HepG2 (cell line): ENCODE results near the gene SPC24. TPM values are rescaled to one million over a fixed set of nuclear protein-coding genes. Genes with fewer than 3 reads are reported as not detected.

Source experiments
- ATRX ChIP-seq: sonication (generic); formaldehyde crosslinking; IDR thresholded peaks from 2 replicates; pipeline ENCODE4 v1.4.0; 2020; ENCODE audit warnings: missing genetic modification reagents, borderline replicate concordance
- ELF3 ChIP-seq: IDR thresholded peaks from 2 replicates; pipeline ENCODE4 v1.6.1; 2016; ENCODE audit warnings: missing genetic modification reagents, missing compliant biosample characterization
- ETV5 ChIP-seq: IDR thresholded peaks from 2 replicates; pipeline ENCODE4 v1.6.1; 2018; ENCODE audit warnings: missing biosample characterization, missing genetic modification reagents, inconsistent platforms, borderline replicate concordance
- JUN ChIP-seq: sonication (generic); formaldehyde crosslinking; IDR thresholded peaks from 2 replicates; pipeline ENCODE4 v1.4.0; 2020; ENCODE audit warnings: mild to moderate bottlenecking, missing genetic modification reagents
- KDM5A ChIP-seq: fragments of 200-600 bp; sonication (generic); IDR thresholded peaks from 2 replicates; pipeline ENCODE4 v1.7.0; 2018; ENCODE audit warnings: antibody characterized with exemption, mild to moderate bottlenecking, low read length, borderline replicate concordance
- PITX1 ChIP-seq: sonication (generic); formaldehyde crosslinking; IDR thresholded peaks from 2 replicates; pipeline ENCODE4 v1.5.1; 2020; ENCODE audit warnings: mild to moderate bottlenecking, missing genetic modification reagents
- SOX6 ChIP-seq, 2 experiments: fragments of 450-650 bp in 1 of 2; sonication (generic) in 1 of 2; formaldehyde crosslinking in 1 of 2; IDR thresholded peaks; 2 replicates each; pipeline versions ENCODE4 v1.4.0 to v1.6.1; 2017 to 2020; ENCODE audit warnings: antibody characterized with exemption in 1 of 2, mild to moderate bottlenecking in 1 of 2, missing genetic modification reagents in 1 of 2
- SRF ChIP-seq: IDR thresholded peaks from 2 replicates; pipeline ENCODE4 v1.6.1; 2011; ENCODE audit warnings: mild to moderate bottlenecking, low read depth, low read length, moderate library complexity
- TOE1 ChIP-seq: sonication (generic); formaldehyde crosslinking; IDR thresholded peaks from 2 replicates; pipeline ENCODE4 v1.4.0; 2020; ENCODE audit warnings: mild to moderate bottlenecking, missing genetic modification reagents
- ZNF101 ChIP-seq: sonication (generic); formaldehyde crosslinking; IDR thresholded peaks from 2 replicates; pipeline ENCODE4 v1.4.0; 2020; ENCODE audit warnings: mild to moderate bottlenecking, low read depth, missing genetic modification reagents, borderline replicate concordance
- ZNF234 ChIP-seq: sonication (generic); formaldehyde crosslinking; conservative IDR thresholded peaks from 2 replicates; pipeline ENCODE4 v1.5.1; 2020; ENCODE audit warnings: mild to moderate bottlenecking, missing genetic modification reagents
- ZNF615 ChIP-seq: sonication (generic); formaldehyde crosslinking; IDR thresholded peaks from 2 replicates; pipeline ENCODE4 v1.5.0; 2020; ENCODE audit warnings: mild to moderate bottlenecking, missing genetic modification reagents, borderline replicate concordance
- ZNF766 ChIP-seq: sonication (generic); formaldehyde crosslinking; IDR thresholded peaks from 2 replicates; pipeline ENCODE4 v1.5.0; 2020; ENCODE audit warnings: missing genetic modification reagents, borderline replicate concordance
- ZNF850 ChIP-seq: sonication (generic); formaldehyde crosslinking; conservative IDR thresholded peaks from 2 replicates; pipeline ENCODE4 v1.9.0; 2021; ENCODE audit warnings: mild to moderate bottlenecking, missing genetic modification reagents
- ZNF891 ChIP-seq: sonication (generic); formaldehyde crosslinking; IDR thresholded peaks from 2 replicates; pipeline ENCODE4 v1.5.0; 2020; ENCODE audit warnings: mild to moderate bottlenecking, missing genetic modification reagents
- ZSCAN31 ChIP-seq: sonication (generic); formaldehyde crosslinking; IDR thresholded peaks from 2 replicates; pipeline ENCODE4 v1.5.0; 2020; ENCODE audit warnings: low read depth, mild to moderate bottlenecking, missing genetic modification reagents
- polyA plus RNA-seq, 8 experiments: library from polyadenylated mRNA; depleted of rRNA in 3 of 8; stranded (reverse) in 7 of 8; unstranded in 1 of 8; fragments of >200 nt; fragmentation: Illumina TruSeq in 4 of 8; extraction: Trizol in 4 of 8; gene quantifications; 2 replicates each; pipeline versions ENCODE4 v1.2.1 to v1.2.3, GENCODE V29; 2011 to 2016; ENCODE audit warnings: low read depth in 4 of 8, missing spikeins in 1 of 8, mixed read lengths in 1 of 8; ENCODE audit not compliant: insufficient read depth in 1 of 8
- total RNA-seq, 5 experiments: library from RNA; depleted of rRNA; stranded (reverse); fragments of >200 nt; fragmentation: Illumina TruSeq; extraction: Trizol; gene quantifications; 2 replicates each; pipeline ENCODE4 v1.2.3, GENCODE V29; 2016; ENCODE audit warnings: low read depth in 1 of 5
- TF ChIP-seq, protein P1 (sequence below): sonication (generic); formaldehyde crosslinking; IDR thresholded peaks from 2 replicates; pipeline ENCODE4 v1.4.0; 2020; ENCODE audit warnings: missing genetic modification reagents
- TF ChIP-seq, protein P2 (sequence below): IDR thresholded peaks from 2 replicates; pipeline ENCODE4 v1.6.1; 2016; ENCODE audit warnings: missing genetic modification reagents, missing compliant biosample characterization
- TF ChIP-seq, protein P3 (sequence below): sonication (generic); formaldehyde crosslinking; IDR thresholded peaks from 2 replicates; pipeline ENCODE4 v1.8.0; 2022; ENCODE audit warnings: missing genetic modification reagents, low read depth, mild to moderate bottlenecking, borderline replicate concordance
- TF ChIP-seq, protein P4 (sequence below): sonication (generic); formaldehyde crosslinking; IDR thresholded peaks from 2 replicates; pipeline ENCODE4 v1.5.0; 2020; ENCODE audit warnings: missing genetic modification reagents, mild to moderate bottlenecking, borderline replicate concordance
- TF ChIP-seq, protein P5 (sequence below): sonication (generic); formaldehyde crosslinking; IDR thresholded peaks from 2 replicates; pipeline ENCODE4 v1.5.0; 2020; ENCODE audit warnings: missing genetic modification reagents
- TF ChIP-seq, protein P6 (sequence below): IDR thresholded peaks from 2 replicates; pipeline ENCODE4 v1.6.1; 2012; ENCODE audit warnings: low read length, improper control_type of control experiment

Gene SPC24
- total and polyA plus RNA-seq, 2 of the 13 experiments (the other 11 are each of a cell fraction or from before 2014, with no cell fraction given), result 10.0 to 46.2 TPM

DNA sequence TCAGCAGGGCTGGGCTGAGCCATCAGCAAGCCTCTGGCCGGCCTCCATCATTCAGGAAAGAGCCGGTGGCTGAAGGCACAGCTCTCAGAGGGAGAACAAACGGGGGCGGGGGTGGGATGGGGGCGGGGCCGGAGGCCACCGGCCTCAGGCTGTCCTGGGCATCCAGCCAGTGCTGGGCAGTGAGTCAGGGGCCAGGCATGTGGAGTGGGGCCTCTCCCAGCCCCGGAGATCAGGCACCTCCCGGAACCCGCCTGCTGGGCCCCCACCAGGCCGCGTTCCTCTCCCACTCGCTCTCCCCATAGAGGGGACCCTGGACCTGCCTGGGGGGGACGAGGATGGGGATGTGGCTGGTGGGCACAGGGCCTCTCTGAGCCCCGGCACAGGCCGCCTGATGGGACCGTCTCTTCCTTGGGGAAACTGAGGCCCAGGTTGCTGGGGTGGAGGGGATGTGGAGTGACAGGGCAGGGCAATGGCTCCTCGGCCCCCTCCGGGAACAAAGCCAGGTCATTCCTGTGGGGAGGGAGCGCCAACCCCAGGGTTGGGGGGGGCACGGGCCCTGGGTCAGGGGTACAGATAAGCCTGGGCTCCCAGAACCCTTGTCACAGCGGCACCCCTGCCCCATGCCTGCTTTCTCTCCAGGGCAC lies 12.9 kb downstream of the SPC24 start (continued):
- no peak for TF ChIP-seq ATRX
- TF ChIP-seq, protein P1, sequence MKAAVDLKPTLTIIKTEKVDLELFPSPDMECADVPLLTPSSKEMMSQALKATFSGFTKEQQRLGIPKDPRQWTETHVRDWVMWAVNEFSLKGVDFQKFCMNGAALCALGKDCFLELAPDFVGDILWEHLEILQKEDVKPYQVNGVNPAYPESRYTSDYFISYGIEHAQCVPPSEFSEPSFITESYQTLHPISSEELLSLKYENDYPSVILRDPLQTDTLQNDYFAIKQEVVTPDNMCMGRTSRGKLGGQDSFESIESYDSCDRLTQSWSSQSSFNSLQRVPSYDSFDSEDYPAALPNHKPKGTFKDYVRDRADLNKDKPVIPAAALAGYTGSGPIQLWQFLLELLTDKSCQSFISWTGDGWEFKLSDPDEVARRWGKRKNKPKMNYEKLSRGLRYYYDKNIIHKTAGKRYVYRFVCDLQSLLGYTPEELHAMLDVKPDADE (CRISPR knock-in tag), result no peak
- TF ChIP-seq ZNF234, result no peak
- no peak for TF ChIP-seq ZNF766 (CRISPR knock-in tag)
- no peak for TF ChIP-seq SOX6 (IDR thresholded peaks at IDR 0.05)
- peak; percentile 65 for TF ChIP-seq SOX6 (CRISPR knock-in tag; IDR thresholded peaks at IDR 0.05)
- TF ChIP-seq, protein P2, sequence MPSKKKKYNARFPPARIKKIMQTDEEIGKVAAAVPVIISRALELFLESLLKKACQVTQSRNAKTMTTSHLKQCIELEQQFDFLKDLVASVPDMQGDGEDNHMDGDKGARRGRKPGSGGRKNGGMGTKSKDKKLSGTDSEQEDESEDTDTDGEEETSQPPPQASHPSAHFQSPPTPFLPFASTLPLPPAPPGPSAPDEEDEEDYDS (CRISPR knock-in tag), result no peak
- no peak for TF ChIP-seq ZNF850 (CRISPR knock-in tag)
- no peak for TF ChIP-seq ZNF615 (CRISPR knock-in tag)
- no peak for TF ChIP-seq SRF
- no peak for TF ChIP-seq KDM5A
- peak; percentile 83; the same call in 1 of the 2 replicates for TF ChIP-seq ETV5
- TF ChIP-seq, protein P3, sequence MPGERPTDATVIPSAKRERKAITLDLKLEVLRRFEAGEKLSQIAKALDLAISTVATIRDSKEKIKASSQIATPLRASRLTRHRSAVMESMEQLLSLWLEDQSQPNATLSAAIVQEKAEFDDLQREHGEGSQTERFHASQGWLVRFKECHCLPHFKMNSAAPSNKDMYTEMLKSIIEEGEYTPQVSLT, result no peak
- TF ChIP-seq, protein P4, sequence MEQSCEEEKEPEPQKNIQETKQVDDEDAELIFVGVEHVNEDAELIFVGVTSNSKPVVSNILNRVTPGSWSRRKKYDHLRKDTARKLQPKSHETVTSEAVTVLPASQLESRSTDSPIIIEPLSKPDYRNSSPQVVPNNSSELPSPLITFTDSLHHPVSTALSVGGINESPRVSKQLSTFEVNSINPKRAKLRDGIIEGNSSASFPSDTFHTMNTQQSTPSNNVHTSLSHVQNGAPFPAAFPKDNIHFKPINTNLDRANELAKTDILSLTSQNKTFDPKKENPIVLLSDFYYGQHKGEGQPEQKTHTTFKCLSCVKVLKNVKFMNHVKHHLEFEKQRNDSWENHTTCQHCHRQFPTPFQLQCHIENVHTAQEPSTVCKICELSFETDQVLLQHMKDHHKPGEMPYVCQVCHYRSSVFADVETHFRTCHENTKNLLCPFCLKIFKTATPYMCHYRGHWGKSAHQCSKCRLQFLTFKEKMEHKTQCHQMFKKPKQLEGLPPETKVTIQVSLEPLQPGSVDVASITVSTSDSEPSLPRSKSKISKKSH (CRISPR knock-in tag), result 0 out of 2 replicates have a peak, but pooled peaks have one; percentile 20
- TF ChIP-seq ZNF101 (CRISPR knock-in tag), result no peak
- peak; percentile 80; the same call in 1 of the 2 replicates for TF ChIP-seq JUN (CRISPR knock-in tag)
- no peak for TF ChIP-seq TOE1
- TF ChIP-seq, protein P5, sequence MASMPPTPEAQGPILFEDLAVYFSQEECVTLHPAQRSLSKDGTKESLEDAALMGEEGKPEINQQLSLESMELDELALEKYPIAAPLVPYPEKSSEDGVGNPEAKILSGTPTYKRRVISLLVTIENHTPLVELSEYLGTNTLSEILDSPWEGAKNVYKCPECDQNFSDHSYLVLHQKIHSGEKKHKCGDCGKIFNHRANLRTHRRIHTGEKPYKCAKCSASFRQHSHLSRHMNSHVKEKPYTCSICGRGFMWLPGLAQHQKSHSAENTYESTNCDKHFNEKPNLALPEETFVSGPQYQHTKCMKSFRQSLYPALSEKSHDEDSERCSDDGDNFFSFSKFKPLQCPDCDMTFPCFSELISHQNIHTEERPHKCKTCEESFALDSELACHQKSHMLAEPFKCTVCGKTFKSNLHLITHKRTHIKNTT (CRISPR knock-in tag), result no peak
- peak; percentile 73 for TF ChIP-seq ELF3 (CRISPR knock-in tag)
- TF ChIP-seq, protein P6, sequence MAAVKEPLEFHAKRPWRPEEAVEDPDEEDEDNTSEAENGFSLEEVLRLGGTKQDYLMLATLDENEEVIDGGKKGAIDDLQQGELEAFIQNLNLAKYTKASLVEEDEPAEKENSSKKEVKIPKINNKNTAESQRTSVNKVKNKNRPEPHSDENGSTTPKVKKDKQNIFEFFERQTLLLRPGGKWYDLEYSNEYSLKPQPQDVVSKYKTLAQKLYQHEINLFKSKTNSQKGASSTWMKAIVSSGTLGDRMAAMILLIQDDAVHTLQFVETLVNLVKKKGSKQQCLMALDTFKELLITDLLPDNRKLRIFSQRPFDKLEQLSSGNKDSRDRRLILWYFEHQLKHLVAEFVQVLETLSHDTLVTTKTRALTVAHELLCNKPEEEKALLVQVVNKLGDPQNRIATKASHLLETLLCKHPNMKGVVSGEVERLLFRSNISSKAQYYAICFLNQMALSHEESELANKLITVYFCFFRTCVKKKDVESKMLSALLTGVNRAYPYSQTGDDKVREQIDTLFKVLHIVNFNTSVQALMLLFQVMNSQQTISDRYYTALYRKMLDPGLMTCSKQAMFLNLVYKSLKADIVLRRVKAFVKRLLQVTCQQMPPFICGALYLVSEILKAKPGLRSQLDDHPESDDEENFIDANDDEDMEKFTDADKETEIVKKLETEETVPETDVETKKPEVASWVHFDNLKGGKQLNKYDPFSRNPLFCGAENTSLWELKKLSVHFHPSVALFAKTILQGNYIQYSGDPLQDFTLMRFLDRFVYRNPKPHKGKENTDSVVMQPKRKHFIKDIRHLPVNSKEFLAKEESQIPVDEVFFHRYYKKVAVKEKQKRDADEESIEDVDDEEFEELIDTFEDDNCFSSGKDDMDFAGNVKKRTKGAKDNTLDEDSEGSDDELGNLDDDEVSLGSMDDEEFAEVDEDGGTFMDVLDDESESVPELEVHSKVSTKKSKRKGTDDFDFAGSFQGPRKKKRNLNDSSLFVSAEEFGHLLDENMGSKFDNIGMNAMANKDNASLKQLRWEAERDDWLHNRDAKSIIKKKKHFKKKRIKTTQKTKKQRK, result no peak
- no peak for TF ChIP-seq ZSCAN31 (CRISPR knock-in tag)
- no peak for TF ChIP-seq PITX1 (CRISPR knock-in tag)
- TF ChIP-seq ZNF891 (CRISPR knock-in tag), result no peak
